GM23248 (cell line): ENCODE data around the gene RFPL3.

Experiments used
- EZH2 ChIP-seq: fragments of 200-600 bp; sonication (generic); IDR thresholded peaks from 2 replicates; pipeline ENCODE4 v1.6.1; 2018; ENCODE audit warnings: antibody characterized with exemption, mild to moderate bottlenecking; ENCODE audit not compliant: insufficient read depth, poor library complexity, severe bottlenecking
- EZH2phosphoT487 ChIP-seq: fragments of 200-600 bp; sonication (generic); IDR thresholded peaks from 2 replicates; pipeline ENCODE4 v1.6.1; 2018; ENCODE audit warnings: antibody characterized with exemption, moderate library complexity, mild to moderate bottlenecking, low read depth; ENCODE audit not compliant: insufficient read depth

DNA sequence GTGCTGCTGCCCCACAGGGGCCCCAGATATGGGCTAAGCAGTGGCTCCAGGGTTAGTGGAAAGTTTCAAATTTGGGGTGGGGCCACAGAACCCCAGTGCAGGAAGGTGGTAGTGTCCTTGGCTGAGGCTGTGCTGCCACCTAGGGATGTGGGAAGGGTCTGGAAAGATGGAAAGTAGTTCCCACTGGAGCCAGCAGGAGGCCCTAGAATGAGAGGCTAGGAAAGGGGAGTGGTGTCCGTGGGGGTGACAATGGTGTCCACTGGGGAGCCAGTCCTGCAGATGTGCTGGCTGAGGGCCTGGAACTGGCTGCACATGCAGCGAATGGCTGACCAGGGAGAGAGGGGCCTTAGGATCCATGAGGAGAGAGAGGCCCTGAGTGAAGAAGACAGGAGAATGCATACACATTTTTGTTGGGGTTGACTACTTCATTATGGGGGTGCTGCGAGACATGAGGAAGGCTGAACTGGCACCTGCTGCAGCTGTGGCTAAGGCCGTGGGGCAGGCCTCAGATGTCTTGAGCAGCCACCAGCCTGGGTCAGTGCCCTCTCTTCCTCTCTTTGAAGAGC lies 21.1 kb downstream of the RFPL3 start:
- no peak for TF ChIP-seq EZH2
- no peak for TF ChIP-seq EZH2phosphoT487
